GM19193 (cell line): ENCODE data around the gene SGIP1.

Source experiments
- POLR2A ChIP-seq: IDR thresholded peaks from 4 replicates; pipeline ENCODE4 v1.6.1; 2011; ENCODE audit not compliant: insufficient read depth, insufficient read length; ENCODE audit errors: extremely low read depth

SGIP1 gene

DNA sequence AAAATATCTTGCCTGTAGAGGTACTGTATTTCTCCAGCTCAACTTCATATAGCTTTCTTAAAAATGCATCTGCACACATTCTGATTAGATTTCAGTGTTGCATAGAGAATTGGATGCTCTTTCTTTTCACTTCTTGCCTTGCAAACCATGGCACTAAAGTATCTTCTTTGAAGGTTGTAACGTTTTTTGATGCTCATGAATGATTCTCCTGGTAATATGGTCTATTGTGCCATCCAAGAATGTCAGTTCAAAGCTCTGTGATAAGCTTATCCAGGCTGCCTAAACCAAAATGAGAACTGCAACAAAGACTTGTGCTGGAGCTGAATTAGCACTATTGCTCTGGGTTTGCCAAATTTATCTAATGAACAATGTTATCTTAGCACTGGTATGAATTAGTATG is 1.9 kb downstream of the SGIP1 start:
- TF ChIP-seq POLR2A, result no peak

DNA sequence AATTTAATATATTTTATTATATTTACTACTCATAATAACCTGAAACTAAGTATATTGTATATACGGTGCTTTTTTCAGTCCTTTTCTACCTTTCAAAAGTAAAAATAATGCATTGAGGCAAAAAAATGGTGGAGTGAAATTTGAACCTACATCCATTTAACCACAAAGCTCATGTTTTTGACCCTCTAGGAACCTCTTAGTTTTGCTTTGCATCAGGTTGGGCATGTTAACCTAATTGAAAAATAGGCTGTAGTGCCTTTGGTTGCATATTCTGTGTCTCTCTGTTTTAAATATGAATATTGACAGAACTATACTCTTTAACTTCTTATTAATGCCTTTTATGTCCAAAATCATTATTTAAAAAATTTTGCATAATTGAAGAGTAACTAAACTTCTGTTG is 3.8 kb downstream of the SGIP1 start:
- TF ChIP-seq POLR2A, result no peak

DNA sequence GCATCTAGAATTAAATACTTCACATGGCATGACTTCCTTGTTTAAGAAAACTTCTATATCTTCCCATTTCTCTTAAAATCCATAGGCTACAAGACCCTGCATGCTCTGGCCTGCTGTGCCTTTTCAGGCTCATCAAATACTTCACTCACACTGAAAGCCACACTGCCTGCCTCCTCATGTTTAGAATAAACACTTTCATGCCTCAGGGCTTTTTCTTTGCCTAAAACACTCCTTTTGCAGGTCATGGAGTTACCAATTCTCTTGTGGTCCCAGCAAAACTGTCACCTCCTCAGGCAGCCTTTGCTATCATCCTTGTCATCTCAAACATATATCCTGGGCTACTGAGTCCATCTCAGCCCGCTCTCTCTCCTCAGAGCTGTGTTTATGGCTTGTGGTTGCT is 5.5 kb downstream of the SGIP1 start:
- TF ChIP-seq POLR2A, result no peak

DNA sequence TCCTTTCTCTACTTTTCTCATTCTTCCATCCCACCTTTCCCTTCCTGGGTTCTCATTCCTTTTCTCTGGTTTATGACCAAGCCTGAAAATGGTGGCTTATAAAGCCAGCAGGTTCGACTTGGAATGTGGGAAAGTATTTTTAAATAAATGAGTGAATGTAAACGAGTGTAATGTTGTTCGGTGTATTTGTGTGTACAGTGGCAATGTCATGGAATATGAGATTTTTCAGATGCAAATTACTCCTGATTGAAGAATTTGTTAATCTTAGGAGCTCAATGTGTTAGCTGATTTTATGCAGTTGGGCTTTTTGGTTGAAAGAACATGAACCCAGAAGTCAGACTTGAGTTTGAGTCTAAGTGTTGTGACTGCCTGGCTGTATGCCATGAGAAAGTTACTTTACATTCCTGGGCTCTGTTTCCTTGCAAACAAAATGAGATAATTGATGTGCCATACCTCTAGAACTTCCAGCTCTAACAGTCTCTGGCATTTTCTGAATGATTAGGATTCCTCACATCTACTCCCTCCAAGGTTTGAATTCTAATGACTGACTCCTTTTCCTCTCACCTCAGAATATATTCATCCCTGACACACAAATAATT is 6.6 kb downstream of the SGIP1 start:
- no peak for TF ChIP-seq POLR2A

DNA sequence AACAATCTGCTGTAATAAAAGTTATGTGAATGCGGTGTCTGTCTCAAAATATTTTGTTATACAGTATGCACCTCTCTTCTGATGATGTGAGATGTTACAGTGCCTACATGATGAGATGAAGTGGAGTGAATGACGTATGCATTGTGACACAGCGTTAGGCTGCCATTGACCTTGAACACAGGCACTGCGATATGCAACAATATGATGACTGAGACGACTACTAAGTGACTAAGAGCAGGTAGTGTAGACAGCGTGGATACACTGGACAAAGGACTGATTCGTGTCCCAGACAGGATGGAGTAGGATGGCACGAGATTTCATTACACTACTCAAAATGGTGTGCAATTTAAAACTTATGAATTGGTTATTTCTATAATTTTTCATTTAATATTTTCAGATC is 8.4 kb downstream of the SGIP1 start:
- no peak for TF ChIP-seq POLR2A

DNA sequence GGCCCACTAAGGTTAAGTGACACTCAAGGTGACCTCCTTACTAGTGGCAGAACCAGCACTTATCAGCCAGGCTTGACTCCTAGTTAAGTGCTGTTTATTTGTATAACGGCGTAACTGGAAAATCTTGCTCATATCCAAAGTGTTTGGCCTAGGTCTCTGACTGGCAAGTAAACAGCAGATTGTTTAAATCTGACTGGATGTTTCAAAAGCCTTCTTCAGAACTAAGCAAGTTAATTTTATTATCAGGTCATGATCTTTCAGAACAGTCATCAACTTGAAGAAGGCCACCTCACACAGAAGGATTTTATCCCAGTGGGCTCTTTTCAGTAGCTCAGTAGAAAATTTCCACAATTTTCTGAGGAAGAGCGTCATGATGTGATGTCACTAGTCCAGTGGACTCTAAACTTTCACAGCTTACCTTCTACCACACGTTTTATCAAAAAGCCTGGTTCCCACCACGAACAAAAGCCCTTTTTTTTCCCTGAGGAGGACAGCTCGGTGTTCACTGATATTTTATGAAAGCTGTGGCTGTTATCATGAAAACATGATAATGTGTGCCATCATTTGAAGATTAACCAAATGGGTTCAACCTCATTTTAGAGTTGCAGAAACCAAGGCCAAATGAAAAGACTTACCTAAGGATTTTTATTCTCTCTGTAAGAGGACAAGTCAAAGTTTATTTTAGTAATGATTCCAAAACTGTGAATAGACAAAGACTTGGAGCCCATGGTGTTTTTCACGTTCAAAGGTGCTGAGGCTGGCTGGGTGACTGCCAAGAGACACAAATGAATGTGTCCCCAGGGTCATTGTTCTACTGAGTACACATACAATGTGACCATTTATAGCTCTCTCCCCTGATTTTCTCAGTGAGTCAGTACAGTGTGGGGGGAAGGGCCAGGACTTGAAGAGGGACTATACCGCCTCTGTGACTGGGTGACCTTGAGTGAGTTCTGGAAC is 9.1 kb downstream of the SGIP1 start:
- no peak for TF ChIP-seq POLR2A

DNA sequence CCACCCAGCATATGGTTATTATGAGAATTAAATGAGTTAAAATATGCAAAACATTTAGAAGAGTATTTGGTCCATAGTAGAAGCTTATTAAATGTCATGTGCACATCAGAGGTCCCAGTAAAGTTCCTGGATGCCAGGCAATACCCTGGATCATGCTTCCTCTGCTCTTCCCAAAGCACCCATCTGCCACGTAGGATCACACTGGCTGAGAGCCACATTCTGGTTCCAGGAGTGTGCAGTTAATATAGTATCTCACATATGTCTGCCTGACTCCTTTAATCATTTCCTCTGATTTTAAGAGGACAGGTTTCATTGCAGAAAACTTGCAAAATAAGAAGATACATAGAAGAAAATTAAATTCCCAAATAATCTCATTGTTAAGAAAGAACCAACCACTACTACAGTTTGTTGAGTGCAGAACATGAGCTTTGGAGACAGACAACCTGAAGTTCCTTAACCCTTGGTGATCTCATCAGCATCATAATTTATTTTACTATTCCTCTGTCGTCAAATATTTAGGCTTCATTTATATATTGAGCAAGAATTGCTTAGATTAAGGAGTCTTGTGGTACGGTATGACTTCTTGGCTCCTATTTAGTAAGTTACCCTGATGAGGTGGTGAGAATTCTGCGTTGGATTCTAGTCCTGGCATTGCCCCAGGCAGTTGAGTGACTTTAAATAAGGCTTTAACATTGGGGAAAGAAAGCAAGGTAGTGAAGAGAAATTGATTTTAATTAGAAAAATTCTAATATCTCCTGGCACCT is 12.3 kb downstream of the SGIP1 start:
- TF ChIP-seq POLR2A, result no peak

DNA sequence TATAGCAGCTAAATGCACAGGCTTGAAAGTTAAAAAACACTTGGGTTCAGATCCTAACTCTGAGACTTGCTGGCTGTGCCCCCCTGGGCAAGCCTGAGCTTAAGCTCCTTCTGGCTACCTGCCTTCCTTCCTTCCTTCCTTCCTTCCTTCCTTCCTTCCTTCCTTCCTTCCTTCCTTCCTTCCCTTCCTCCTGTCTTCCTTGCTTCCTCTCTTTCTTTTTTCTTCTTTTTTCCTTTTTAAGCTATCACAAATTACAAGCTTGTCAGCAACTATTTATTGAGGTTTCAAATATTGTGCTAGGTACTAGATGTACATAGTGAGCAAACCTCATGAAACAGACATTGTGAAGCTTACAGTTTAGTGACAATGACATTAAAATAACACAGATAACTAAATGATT is 15.1 kb downstream of the SGIP1 start:
- TF ChIP-seq POLR2A, result no peak

DNA sequence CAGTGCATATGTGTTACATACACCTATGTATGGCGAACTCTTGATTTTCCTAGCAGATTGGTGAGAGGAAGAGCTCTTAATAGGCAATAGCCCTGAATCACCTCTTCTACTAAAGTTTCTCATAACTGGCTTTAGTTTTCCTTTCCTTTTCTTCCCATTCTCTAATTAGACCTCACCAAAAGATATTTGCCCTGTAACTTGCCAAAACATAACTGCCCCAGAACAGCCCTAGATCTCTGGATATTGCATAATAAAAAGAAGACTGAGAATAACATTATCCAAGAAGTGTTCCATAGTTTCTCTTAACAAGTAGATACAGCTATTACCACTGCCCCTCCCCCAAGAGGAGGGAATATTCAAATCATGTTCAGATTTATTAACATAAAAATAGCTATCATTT is 16.3 kb downstream of the SGIP1 start:
- TF ChIP-seq POLR2A, result no peak

DNA sequence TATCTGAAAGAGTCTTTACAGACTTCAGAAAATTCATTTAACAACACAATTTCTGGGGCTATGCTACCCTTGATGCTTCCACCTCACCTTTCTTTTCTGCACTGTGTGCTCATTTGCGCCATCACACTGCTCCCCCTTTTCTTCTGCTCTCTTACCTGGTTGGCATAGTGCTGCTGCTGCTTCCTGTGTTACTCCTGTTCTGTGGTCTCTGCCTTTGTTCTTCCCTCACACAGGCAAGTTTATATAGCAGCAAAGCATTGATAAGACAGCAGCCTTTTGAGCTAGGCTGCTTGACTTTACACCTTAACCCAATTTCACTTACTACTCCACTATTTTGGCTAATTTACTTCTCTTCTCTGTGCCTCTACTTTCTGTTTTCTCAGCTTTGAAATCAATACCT is 18.3 kb downstream of the SGIP1 start:
- TF ChIP-seq POLR2A, result no peak

DNA sequence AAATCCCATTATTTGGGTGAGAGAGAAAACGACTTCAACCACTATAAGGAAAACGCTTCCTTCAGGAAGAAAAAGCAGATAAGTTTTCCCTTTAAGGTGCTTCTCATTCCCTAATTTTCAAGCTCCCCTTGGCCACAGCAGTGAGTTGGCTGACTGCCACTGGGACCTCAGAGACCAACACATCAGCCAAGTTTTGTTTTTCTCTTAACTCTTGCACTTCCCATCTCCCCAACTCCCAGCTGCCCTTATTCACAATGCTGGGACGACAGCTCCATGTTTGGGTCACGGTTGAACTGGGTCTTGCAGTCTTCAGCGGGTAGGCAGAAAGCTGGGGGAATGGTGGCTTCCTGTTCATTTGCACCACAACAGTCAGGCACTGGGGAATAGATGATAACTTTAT is 18.9 kb downstream of the SGIP1 start:
- no peak for TF ChIP-seq POLR2A

DNA sequence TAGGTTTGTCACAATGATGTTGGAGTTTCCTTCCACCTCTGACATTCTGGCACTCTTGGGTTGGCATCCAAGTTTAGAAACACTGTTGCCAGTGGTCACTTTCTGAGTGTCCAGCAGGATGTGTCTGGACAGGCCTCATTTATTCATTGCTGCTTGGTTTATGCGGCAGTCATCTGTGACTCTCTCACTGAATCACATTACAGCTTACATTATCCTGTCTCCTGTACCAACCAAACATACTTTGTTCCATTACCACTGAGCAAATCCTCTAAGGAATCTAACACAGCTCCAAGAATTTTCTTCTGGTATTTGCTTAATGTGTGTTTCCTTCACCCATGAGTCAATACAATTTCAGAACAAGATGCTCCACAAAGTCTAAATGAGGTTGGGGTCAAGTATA is 19.9 kb downstream of the SGIP1 start:
- TF ChIP-seq POLR2A, result no peak

DNA sequence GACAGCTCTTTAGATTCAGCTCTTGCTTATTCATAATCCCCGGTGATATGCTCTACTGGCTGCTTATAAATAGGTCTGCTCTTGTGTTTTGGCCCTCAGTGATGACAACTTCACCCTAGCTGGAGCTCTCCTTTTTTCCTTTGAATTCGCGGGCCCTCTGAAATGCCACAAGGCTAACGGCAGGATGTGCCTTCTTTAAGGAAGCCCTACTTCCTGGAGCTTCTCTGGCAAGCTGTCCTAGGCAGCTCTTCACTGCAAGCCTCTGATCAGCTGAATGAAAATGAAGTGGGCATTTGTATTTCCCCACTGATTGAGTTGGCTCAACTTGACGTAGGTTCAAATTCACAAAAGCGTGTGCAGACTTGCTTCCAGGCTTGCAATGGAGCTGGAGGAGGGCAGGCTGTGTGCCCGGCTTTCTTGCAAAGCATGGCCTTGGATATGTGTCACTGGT is 22.2 kb downstream of the SGIP1 start:
- TF ChIP-seq POLR2A, result no peak

DNA sequence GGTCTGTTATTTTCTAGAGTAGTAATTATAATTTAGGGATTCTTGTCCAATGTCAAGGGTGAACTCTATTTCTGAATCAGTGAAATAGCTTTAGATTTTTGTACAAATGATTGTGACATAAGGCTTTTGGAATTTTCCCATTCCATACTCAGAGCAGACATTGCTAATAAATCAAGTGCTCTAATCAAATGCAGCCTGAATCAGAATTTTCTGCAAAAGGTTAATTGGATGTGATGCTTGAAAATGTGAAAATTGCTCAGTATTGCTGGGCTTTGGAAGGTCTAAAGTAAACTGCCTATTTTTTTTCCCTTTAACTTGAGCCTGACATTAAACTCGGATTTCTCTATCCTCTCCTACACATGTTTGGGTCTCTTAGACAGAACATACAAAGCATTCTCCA is 23.2 kb downstream of the SGIP1 start:
- no peak for TF ChIP-seq POLR2A

DNA sequence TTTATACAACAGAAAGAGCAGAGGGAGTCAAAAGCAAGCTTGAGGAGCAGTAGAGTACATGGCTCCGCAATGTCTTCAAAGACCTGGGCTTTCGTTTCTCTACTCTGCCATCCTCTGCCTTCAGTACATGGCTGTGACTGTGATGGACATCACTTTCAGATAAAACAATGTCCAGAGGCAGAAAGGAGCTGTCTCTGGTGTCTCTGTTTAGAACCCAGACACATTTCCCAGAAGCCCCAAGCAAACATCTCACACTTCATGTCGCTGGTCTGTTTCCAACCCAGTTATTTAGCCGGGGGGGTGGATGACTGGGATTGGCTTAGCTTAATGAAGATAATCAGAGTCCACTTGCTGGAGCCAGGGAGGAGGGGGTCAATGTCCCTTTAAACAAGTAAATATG is 25.6 kb downstream of the SGIP1 start:
- TF ChIP-seq POLR2A, result no peak
